SU-DHL-6 (cell line): Measurements from ENCODE around the gene CLCA4.

Experiments used
- EZH2phosphoT487 ChIP-seq: fragments of 200-600 bp; sonication (generic), shearing (Covaris generic); conservative IDR thresholded peaks from 2 replicates; pipeline ENCODE4 v1.6.1; 2018; ENCODE audit warnings: mild to moderate bottlenecking, antibody characterized with exemption, low read length, moderate library complexity, mixed read lengths
- TF ChIP-seq, protein P1 (sequence below): fragments of 200-600 bp; sonication (generic); IDR thresholded peaks from one replicate; pipeline ENCODE4 v1.5.1; 2017; ENCODE audit warnings: antibody characterized with exemption, mild to moderate bottlenecking, low read length, moderate library complexity; ENCODE audit not compliant: insufficient read depth, poor library complexity, severe bottlenecking

DNA sequence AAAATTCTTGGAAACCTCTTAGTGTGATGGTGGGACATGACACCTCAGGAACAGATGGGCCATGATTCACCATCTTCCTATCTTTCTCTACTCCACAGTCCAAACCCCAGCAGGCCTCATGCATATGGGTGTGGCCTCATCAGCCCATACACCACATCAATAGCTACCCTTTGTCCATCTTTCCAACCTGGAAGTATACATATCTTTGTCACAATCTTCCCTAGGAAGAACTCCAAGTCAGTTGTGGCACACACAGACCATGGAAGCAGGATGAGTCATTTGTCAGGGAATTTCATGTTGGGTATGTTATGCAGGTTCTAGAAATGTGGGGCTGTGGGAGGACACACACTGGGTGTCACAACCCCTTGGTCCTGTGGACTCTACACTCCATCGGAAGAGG, 30.5 kb upstream of the CLCA4 start:
- TF ChIP-seq, protein P1, sequence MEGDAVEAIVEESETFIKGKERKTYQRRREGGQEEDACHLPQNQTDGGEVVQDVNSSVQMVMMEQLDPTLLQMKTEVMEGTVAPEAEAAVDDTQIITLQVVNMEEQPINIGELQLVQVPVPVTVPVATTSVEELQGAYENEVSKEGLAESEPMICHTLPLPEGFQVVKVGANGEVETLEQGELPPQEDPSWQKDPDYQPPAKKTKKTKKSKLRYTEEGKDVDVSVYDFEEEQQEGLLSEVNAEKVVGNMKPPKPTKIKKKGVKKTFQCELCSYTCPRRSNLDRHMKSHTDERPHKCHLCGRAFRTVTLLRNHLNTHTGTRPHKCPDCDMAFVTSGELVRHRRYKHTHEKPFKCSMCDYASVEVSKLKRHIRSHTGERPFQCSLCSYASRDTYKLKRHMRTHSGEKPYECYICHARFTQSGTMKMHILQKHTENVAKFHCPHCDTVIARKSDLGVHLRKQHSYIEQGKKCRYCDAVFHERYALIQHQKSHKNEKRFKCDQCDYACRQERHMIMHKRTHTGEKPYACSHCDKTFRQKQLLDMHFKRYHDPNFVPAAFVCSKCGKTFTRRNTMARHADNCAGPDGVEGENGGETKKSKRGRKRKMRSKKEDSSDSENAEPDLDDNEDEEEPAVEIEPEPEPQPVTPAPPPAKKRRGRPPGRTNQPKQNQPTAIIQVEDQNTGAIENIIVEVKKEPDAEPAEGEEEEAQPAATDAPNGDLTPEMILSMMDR: no peak
- no peak for TF ChIP-seq EZH2phosphoT487
